Lower leg skin (tissue), 3 donors: ENCODE measurements around the gene HMGB2.

Experiments used
- POLR2A ChIP-seq, 2 donors: fragments of 450-650 bp; IDR thresholded peaks; one replicate each; pipeline ENCODE4 v1.6.1; 2016 to 2017; ENCODE audit warnings: antibody characterized with exemption in 2 of 2, mild to moderate bottlenecking in 1 of 2, moderate library complexity in 1 of 2
- TF ChIP-seq, protein P1 (sequence below), 3 donors: fragments of 450-650 bp; IDR thresholded peaks; one replicate each; pipeline ENCODE4 v1.5.1; 2016; ENCODE audit warnings: antibody characterized with exemption in 3 of 3, mild to moderate bottlenecking in 3 of 3, moderate library complexity in 2 of 3

DNA sequence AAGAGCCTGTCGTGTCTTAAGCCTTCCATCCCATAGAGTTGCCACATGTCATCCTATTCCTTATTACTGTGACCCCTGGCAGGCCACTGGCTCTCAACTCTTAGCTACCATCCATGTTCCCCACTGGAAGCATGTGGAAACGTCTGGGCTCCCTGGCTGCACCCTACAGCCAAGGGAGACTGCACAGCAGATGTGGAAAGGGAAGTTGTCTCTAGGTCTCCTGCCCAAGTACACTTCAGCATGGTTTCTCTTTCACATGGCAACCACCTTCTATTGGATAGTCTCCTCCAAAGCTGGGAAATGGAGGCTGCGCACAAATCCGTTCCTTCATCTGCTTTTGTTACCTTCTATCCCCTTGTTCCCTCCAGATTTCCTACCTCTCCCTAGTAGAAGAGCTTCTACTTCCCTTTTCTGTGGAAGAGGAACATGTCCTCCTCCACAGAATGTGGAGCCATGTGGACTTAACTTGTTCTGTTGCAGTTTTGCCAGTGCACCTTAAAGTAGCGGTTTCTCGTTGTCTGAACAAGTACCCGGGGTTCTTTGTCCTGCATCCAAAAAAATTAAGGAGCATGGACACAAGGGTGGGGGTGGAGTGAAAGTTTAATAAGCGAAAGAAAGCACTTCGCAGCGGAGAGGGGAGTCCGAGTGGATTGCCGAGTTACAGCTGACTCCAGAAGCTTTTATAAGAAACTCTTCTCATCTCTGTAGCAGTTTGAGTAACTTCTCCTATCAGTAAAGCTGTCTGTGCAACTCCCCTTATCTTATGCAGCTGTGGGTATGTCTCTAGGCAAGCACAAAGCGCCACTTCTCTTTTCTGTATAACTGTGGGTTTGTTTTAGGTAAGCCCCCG is 52.5 kb downstream of the HMGB2 start:
- TF ChIP-seq, protein P1, sequence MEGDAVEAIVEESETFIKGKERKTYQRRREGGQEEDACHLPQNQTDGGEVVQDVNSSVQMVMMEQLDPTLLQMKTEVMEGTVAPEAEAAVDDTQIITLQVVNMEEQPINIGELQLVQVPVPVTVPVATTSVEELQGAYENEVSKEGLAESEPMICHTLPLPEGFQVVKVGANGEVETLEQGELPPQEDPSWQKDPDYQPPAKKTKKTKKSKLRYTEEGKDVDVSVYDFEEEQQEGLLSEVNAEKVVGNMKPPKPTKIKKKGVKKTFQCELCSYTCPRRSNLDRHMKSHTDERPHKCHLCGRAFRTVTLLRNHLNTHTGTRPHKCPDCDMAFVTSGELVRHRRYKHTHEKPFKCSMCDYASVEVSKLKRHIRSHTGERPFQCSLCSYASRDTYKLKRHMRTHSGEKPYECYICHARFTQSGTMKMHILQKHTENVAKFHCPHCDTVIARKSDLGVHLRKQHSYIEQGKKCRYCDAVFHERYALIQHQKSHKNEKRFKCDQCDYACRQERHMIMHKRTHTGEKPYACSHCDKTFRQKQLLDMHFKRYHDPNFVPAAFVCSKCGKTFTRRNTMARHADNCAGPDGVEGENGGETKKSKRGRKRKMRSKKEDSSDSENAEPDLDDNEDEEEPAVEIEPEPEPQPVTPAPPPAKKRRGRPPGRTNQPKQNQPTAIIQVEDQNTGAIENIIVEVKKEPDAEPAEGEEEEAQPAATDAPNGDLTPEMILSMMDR (IDR thresholded peaks at IDR 0.05) = no peak
- no peak for TF ChIP-seq POLR2A (IDR thresholded peaks at IDR 0.05)
